Neural progenitor cell (in vitro differentiated cells): ENCODE data around the gene C3orf33. TPM values are rescaled to one million over a fixed set of nuclear protein-coding genes. Genes with fewer than 3 reads are reported as not detected.
"Not testable (repeated sequence)": the region's sequence is repeated elsewhere in the genome, so short reads cannot be mapped to it uniquely, and the experiment has no call there.

Experiments used
- DNase-seq: peaks from one replicate; pipeline ENCODE4 v3.0.0-alpha.2; 2016; ENCODE audit warnings: low spot score
- H2AFZ ChIP-seq: fragments of 200-600 bp; sonication (generic); replicated peaks from 2 replicates; pipeline ENCODE4 v1.6.1; 2016; ENCODE audit warnings: antibody characterized with exemption
- H3F3A ChIP-seq: fragments of 200-600 bp; sonication (generic); 2 replicates; pipeline ENCODE4 v1.6.1; 2016; ENCODE audit warnings: antibody characterized with exemption, low read depth
- H3K27ac ChIP-seq: fragments of 200-600 bp; sonication (generic); 2 replicates; pipeline ENCODE4 v1.5.1; 2016; ENCODE audit warnings: mild to moderate bottlenecking
- H3K27me3 ChIP-seq: fragments of 200-600 bp; sonication (generic); 2 replicates; pipeline ENCODE4 v1.6.1; 2016; ENCODE audit warnings: mild to moderate bottlenecking, moderate library complexity
- H3K36me3 ChIP-seq: fragments of 200-600 bp; sonication (generic); 2 replicates; pipeline ENCODE4 v1.5.1; 2016
- H3K4me1 ChIP-seq: fragments of 200-600 bp; sonication (generic); 2 replicates; pipeline ENCODE4 v1.6.1; 2016; ENCODE audit warnings: mixed run types
- H3K4me2 ChIP-seq: fragments of 200-600 bp; sonication (generic); 2 replicates; pipeline ENCODE4 v1.6.1; 2016
- H3K4me3 ChIP-seq: fragments of 200-600 bp; sonication (generic); 2 replicates; pipeline ENCODE4 v1.5.1; 2016
- H3K79me2 ChIP-seq: fragments of 200-600 bp; sonication (generic); 2 replicates; pipeline ENCODE4 v1.6.1; 2016; ENCODE audit warnings: low read depth
- H3K9ac ChIP-seq: fragments of 200-600 bp; sonication (generic); 2 replicates; pipeline ENCODE4 v1.6.1; 2016
- H3K9me3 ChIP-seq: fragments of 200-600 bp; sonication (generic); 2 replicates; pipeline ENCODE4 v1.5.1; 2016; ENCODE audit warnings: low read depth
- H4K20me1 ChIP-seq: fragments of 200-600 bp; sonication (generic); 2 replicates; pipeline ENCODE4 v1.6.1; 2016; ENCODE audit warnings: low read depth
- H3K27ac Mint-ChIP-seq: 3 replicates; pipeline ENCODE4 v1.8.0; 2021; ENCODE audit warnings: mixed read lengths
- H3K27me3 Mint-ChIP-seq: 2 replicates; pipeline ENCODE4 v1.8.0; 2022; ENCODE audit warnings: low read depth, mild to moderate bottlenecking, inconsistent platforms, moderate library complexity, mixed read lengths; ENCODE audit not compliant: insufficient read depth
- H3K36me3 Mint-ChIP-seq: 3 replicates; pipeline ENCODE4 v1.8.0; 2021; ENCODE audit warnings: mixed read lengths
- H3K4me1 Mint-ChIP-seq: 3 replicates; pipeline ENCODE4 v1.8.0; 2021; ENCODE audit warnings: mixed read lengths
- H3K4me3 Mint-ChIP-seq: 3 replicates; pipeline ENCODE4 v1.8.0; 2021; ENCODE audit warnings: mild to moderate bottlenecking, moderate library complexity, mixed read lengths
- H3K9me3 Mint-ChIP-seq: 3 replicates; pipeline ENCODE4 v1.8.0; 2020; ENCODE audit warnings: mixed read lengths
- EZH2 ChIP-seq: fragments of 200-600 bp; sonication (generic); IDR thresholded peaks from 2 replicates; pipeline ENCODE4 v1.6.1; 2017; ENCODE audit warnings: antibody characterized with exemption, mild to moderate bottlenecking, moderate library complexity
- EZH2phosphoT487 ChIP-seq: fragments of 200-600 bp; sonication (generic); IDR thresholded peaks from 2 replicates; pipeline ENCODE4 v1.6.1; 2017; ENCODE audit warnings: antibody characterized with exemption
- total RNA-seq: library from RNA; depleted of rRNA; stranded (reverse); fragments of >200 nt; gene quantifications from 2 replicates; pipeline ENCODE4 v1.2.3, GENCODE V29; 2015; ENCODE audit warnings: low replicate concordance
- TF ChIP-seq, protein P1 (sequence below): fragments of 200-600 bp; sonication (generic); IDR thresholded peaks from 2 replicates; pipeline ENCODE4 v1.5.1; 2017; ENCODE audit warnings: antibody characterized with exemption, mild to moderate bottlenecking

The C3orf33 gene
- total RNA-seq, 1 donor from 2014 or later = 13.5 TPM

DNA sequence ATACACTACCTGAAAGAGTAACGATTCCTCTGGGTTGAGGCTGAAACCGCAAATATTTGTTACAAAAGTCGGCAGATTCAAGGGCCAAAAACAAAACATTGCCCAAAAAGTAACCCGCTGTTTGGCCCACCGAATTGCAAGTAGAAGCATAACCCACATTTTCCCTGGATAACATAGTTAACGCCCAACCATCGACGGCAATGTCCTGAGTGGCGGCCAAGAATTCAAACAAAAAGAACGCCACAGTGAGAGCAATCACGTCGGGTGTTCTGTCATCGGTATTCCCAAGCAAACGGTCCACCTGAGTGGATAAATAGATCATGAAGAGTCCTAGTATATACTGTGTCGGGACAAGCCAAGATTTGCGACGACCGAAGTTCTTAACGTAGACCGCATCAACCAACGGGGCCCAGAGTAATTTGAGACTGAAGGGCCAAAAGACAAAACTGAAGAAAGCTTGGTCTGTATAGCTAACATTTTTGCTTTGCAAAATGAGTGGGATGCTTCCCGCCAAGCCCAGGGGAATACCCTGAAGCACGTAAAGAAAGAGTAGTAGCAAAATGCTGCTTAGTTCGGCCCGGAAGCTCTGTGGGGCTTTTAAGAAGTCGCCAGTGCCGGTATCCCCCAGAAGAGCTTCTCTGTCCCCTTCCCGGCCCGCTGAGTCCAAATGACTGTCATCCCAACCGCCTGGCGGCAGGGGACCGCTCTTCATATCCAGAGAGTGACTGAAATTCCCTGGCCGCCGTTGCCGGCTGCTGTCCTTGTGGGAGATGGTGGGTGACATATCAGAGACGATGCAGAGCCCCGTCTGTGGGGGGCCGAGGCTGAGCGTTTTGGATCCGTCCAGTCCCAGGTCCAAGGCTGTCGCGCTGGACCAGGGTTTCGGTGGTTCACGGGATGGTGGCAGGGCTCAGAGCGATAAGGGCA, 47.4 kb upstream of the C3orf33 start:
- Mint-ChIP-seq H3K4me1 (peaks cover 26% of the 10 kb centered on the region), H3K9me3 (peaks cover 3% of the 10 kb centered on the region), H3K4me3 (peak overlapping the region; percentile 99), H3K27me3 (peaks cover 5% of the 10 kb centered on the region), H3K27ac (peak overlapping the region; percentile 90), H3K36me3 (peaks cover 3% of the 10 kb centered on the region)
- H3K9ac ChIP-seq = peak overlapping the region; percentile 79
- peak overlapping the region; percentile 90 for H2AFZ ChIP-seq
- peak overlapping the region; percentile 87 for H3K4me3 ChIP-seq
- H3K36me3 ChIP-seq = no peaks in the 10 kb centered on the region
- DNase-seq = peak; percentile 74
- no peak overlapping the region for H3K27ac ChIP-seq
- no peaks in the 10 kb centered on the region for H3K9me3 ChIP-seq
- H3K4me2 ChIP-seq = peak overlapping the region; percentile 96
- TF ChIP-seq, protein P1, sequence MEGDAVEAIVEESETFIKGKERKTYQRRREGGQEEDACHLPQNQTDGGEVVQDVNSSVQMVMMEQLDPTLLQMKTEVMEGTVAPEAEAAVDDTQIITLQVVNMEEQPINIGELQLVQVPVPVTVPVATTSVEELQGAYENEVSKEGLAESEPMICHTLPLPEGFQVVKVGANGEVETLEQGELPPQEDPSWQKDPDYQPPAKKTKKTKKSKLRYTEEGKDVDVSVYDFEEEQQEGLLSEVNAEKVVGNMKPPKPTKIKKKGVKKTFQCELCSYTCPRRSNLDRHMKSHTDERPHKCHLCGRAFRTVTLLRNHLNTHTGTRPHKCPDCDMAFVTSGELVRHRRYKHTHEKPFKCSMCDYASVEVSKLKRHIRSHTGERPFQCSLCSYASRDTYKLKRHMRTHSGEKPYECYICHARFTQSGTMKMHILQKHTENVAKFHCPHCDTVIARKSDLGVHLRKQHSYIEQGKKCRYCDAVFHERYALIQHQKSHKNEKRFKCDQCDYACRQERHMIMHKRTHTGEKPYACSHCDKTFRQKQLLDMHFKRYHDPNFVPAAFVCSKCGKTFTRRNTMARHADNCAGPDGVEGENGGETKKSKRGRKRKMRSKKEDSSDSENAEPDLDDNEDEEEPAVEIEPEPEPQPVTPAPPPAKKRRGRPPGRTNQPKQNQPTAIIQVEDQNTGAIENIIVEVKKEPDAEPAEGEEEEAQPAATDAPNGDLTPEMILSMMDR = peak; percentile 26
- no peak for TF ChIP-seq EZH2
- no peak for TF ChIP-seq EZH2phosphoT487
- peaks cover 17% of the 10 kb centered on the region for H4K20me1 ChIP-seq
- peaks cover 55% of the 10 kb centered on the region for H3K79me2 ChIP-seq
- peaks cover 5% of the 10 kb centered on the region for H3K27me3 ChIP-seq
- peaks cover 19% of the 10 kb centered on the region for H3K4me1 ChIP-seq
- H3F3A ChIP-seq = peaks cover 13% of the 10 kb centered on the region

DNA sequence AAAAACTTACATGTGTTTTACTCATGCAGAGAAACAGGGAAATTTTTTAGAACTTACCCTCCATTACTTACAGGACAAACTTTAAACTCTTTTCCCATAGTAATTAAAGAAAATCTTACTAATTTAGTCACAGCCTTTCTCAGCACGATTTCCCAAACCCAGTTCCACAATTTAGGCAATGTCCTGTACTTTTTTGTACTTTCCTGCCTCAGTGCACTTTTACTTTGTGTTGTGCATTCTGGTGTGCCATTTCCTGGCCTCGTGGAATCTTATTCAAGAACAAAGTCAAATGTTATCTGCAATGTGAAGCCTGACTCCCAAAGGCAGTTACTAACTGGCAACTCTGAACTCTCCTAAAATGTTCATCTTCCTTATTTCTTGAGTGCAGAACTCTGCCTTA, 46.3 kb upstream of the C3orf33 start:
- Histone ChIP-seq H2AFZ (no peak overlapping the region), H3K9me3 (no peaks in the 10 kb centered on the region), H3K27me3 (peaks cover 5% of the 10 kb centered on the region), H3F3A (peaks cover 13% of the 10 kb centered on the region), H3K27ac (no peak overlapping the region), H3K36me3 (no peaks in the 10 kb centered on the region), H3K9ac (peak overlapping the region; percentile 79), H3K79me2 (peaks cover 62% of the 10 kb centered on the region), H3K4me3 (peak overlapping the region; percentile 87), H4K20me1 (peaks cover 17% of the 10 kb centered on the region), H3K4me2 (peak overlapping the region; percentile 96), H3K4me1 (peaks cover 19% of the 10 kb centered on the region)
- Mint-ChIP-seq H3K36me3 (peaks cover 8% of the 10 kb centered on the region), H3K4me3 (peak overlapping the region; percentile 99), H3K27me3 (peaks cover 5% of the 10 kb centered on the region), H3K9me3 (peaks cover 3% of the 10 kb centered on the region), H3K27ac (no peak overlapping the region), H3K4me1 (peaks cover 26% of the 10 kb centered on the region)
- no peak for DNase-seq
- TF ChIP-seq EZH2 (no peak), EZH2phosphoT487 (no peak)
- TF ChIP-seq, protein P1 = no peak

DNA sequence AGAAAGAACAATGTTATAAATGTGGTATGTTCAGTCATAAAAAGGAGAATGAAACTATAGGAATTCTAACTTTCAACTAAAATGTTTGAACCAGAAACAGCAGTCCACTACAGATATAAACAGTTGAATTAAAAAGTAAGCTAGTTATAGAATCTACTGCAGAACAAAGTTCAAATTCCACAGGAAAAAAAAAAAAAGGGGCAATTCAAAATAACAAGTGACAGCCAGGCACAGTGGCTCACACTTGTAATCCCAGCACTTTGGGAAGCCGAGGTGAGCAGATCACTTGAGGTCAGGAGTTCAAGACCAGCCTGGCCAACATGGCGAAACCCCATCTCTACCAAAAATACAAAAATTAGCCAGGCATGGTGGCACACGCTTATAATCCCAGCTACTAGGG, 43.3 kb upstream of the C3orf33 start:
- H3K27me3 Mint-ChIP-seq, H3K27ac Mint-ChIP-seq, H3K9ac ChIP-seq, H3K4me2 ChIP-seq, DNase-seq, H3K9me3 ChIP-seq, H3K4me3 ChIP-seq, H3F3A ChIP-seq, H3K36me3 ChIP-seq, H3K27me3 ChIP-seq, H3K36me3 Mint-ChIP-seq, H3K9me3 Mint-ChIP-seq, H3K27ac ChIP-seq, H2AFZ ChIP-seq, H3K4me3 Mint-ChIP-seq: not testable (repeated sequence)
- Histone ChIP-seq H3K79me2 (peaks cover 86% of the 10 kb centered on the region), H4K20me1 (peaks cover 22% of the 10 kb centered on the region), H3K4me1 (peaks cover 19% of the 10 kb centered on the region)
- peaks cover 21% of the 10 kb centered on the region for H3K4me1 Mint-ChIP-seq

DNA sequence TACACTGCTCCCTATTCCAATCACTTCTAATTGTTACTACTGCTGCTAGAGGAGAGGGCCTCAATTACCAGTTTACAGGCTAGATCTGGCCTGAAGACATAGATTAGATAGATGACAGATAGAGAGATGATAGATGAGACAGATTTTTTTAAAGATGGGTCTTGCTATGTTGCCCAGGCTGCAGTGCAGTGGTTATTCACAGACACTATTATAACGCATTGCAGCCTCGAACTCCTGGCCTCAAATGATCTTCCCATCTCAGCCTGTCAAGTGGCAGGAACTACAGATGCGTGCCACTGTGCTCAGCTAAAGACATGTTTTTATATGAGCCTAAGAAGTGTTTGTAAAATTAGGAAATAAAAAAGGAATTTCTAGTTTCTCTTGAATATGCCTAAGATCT, 41.9 kb upstream of the C3orf33 start:
- no peak overlapping the region for H2AFZ ChIP-seq
- peaks cover 19% of the 10 kb centered on the region for H3K4me1 ChIP-seq
- no peak overlapping the region for H3K4me3 ChIP-seq
- peaks cover 20% of the 10 kb centered on the region for H4K20me1 ChIP-seq
- H3K9ac ChIP-seq = no peak overlapping the region
- H3F3A ChIP-seq = no peaks in the 10 kb centered on the region
- H3K36me3 ChIP-seq = no peaks in the 10 kb centered on the region
- H3K9me3 ChIP-seq = no peaks in the 10 kb centered on the region
- H3K27me3 ChIP-seq = no peaks in the 10 kb centered on the region
- H3K4me2 ChIP-seq = no peak overlapping the region
- Mint-ChIP-seq H3K9me3 (no peaks in the 10 kb centered on the region), H3K36me3 (peaks cover 5% of the 10 kb centered on the region), H3K4me1 (peaks cover 18% of the 10 kb centered on the region), H3K27ac (no peak overlapping the region), H3K4me3 (no peak overlapping the region), H3K27me3 (no peaks in the 10 kb centered on the region)
- H3K27ac ChIP-seq = no peak overlapping the region
- peaks cover 81% of the 10 kb centered on the region for H3K79me2 ChIP-seq
- TF ChIP-seq EZH2 = no peak
- no peak for DNase-seq
